Measurements from ENCODE around the gene SATB2. TPM values are rescaled to one million over a fixed set of nuclear protein-coding genes. Genes with fewer than 3 reads are reported as not detected.
A peak's percentile ranks its signal among the peaks of the same experiment; 100 is the strongest.

The SATB2 gene
- 2.3 and 5.6 TPM in 2 replicates for total RNA-seq

DNA sequence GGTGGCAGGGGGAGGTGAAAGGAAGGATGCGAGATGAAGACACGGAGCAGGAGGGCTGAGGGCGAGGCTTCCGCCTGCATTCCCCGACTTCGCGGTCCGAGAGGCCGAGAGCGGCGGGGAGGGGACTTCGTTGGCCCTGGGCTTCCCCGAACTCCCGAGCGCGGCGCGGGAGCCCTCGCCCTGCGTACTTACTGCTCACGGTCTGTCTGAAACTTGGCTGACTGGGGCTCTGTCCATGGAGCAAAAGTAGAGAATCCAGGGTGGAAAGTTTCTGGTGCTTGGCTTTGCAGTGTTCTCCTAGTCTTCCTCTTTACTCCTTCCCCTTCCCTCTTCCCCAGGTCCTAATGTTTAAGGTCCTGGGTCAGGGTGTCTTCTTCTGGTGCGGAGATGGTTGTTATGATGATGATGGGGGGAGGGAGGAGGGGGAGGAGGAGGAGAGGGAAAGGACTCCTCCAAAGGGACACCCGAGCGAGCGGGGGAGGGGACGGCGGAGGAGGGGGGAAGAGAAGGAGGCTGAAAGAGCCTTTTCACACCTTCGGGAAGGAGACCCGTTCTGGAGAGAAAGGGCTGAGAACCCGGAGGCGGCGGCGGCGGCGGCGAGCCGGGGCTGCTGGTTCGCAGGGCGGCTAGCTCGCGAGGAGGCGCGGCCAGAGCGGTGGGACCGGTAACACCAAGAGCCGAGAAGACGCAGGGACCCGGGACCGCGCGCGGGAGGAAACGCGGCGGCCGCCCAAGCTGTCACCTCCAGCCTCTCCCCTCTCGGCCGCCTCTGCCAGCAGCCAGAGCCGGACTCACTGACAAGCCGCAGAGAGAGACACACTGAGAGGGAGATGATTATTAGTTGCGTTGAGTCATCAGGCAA is at the start of gene SATB2:
SATB2 (minus strand) TSS at position 793 of the 862 bp plus-strand sequence. CDS start 1,902 bp downstream, outside the sequence.
- DNase-seq (ENCODE audit: low read depth) = peak; percentile 37

- no peak for DNase-seq (ENCODE audit: low read depth)
Measured at GRCh38 chr2:199505755-199506403, 48.1 kb upstream of the SATB2 start.

DNA sequence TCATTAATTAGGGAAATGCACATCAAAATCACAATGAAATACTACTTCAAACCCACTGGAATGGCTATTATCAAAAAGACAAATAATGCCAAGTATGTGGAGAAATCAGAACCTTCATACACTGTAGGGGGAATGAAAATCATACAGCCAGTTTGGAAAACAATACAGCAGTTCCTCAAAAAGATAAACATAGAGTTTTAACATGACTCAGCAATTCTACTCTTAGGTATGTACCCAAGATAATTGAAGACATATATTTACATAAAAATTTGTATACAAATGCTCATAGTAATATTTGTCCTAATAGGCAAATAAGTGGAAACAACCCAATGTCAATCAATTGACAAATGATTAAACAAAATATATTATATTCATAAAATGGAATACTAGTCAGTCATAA is 45.4 kb upstream of the SATB2 start:
- no peak for DNase-seq (ENCODE audit: low read depth)

DNA sequence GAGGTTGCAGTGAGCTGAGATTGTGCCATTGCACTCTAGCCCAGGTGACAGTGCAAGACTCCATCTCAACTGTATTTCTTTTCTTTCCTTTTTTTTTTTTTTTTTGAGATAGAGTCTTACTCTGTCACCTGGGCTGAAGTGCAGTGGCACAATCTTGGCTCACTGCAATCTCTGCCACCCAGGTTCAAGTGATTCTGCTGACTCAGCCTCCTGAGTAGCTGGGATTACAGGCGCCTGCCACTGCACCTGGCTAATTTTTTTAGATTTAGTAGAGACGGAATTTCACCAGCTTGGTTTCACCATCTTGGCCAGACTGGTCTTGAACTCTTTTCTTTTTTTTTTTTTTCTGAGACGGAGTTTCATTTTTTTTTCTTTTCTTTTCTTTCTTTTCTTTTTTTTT is 41.3 kb upstream of the SATB2 start:
- no peak for DNase-seq (ENCODE audit: low read depth)

DNA sequence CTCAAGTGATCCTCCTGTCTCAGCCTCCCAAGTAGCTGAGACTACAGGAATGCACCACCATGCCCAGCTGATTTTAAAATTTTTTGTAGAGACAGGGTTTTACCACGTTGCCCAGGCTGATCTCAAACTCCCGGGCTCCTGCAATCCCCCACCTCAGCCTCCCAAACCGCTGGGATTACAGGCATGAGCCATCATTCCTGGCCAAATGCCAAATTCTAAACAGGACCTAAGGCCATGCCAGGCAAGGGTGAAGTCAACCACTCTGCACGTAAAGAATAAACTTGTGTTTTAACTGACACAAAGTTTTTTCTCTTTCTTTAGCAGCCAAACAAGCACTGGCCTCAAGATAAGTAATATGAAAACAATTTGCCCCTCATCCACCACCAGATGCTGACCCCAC is 37.4 kb upstream of the SATB2 start:
- peak; percentile 19 for DNase-seq (ENCODE audit: low read depth)

DNA sequence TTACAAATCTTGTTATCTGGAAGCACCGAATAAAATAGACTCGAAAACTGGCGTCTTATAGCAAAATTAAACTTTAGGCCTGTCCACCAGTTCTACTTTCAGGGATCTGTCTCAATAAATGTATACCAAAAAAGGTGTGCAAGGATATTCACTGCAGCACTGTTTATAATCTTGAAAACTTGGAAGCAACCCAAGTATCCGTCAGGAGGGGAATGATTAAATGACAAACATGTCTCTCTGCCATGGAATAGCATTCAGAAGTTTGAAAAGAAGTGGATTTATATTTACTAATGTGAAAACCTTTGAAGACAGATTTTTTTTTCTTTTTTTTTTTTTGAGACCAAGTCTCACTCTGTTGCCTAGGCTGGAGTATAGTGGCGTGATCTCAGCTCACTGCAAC is 32.3 kb upstream of the SATB2 start:
- DNase-seq (ENCODE audit: low read depth) = no peak

DNA sequence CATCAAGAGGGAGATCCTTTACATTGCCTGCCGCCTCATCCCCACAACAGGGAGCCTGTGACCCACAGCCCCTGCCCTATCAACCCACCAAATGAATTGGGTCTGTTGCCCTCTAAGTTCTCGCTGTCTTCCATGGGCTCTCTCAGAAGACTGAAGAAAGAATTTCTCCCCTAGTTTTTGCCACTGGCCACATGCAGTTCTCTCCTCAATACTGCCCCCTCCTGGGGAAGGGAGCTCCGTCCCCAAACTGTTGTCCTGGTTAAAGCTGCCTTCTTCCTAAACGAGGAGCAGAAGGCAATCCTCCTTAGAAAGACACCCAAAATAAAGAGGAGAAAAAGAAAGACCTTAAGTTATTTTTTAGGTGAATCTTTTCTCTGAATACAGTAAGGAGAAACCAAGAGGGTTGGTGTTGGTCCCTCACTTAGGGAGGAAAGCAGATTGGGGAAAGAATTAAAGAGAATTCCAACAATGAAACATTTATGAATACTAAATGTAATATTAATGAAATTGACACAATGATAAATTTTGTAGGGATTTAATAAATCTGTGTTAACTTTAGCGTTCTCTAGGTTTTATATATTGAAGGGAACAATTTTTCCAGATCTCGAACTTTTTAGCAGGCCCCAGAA is 31.1 kb upstream of the SATB2 start:
- peak; percentile 47 for DNase-seq (ENCODE audit: low read depth)

GRCh38 chr2:199485732-199486335 is 28.1 kb upstream of the SATB2 start:
- DNase-seq (ENCODE audit: low read depth) = peak; percentile 33

DNA sequence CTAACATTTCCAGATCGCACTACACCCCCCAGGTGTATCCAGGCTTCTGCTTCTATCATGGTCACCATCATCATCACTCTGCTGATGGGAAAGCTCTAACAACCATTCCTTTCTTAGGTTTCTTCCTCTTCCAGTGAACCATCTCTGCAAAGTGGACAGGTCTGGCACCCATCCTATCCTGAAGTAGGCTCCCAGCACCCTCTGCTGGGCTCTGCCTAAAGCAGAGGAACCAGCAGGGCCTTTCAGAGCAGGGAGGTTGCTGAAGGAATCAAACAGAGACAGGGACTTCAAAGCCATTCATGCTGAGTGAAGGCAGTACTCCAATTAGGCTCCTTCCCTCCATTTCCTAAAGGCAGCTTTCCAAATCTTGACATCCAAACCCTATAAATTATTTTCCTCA is 27.2 kb upstream of the SATB2 start:
- no peak for DNase-seq (ENCODE audit: low read depth)

DNA sequence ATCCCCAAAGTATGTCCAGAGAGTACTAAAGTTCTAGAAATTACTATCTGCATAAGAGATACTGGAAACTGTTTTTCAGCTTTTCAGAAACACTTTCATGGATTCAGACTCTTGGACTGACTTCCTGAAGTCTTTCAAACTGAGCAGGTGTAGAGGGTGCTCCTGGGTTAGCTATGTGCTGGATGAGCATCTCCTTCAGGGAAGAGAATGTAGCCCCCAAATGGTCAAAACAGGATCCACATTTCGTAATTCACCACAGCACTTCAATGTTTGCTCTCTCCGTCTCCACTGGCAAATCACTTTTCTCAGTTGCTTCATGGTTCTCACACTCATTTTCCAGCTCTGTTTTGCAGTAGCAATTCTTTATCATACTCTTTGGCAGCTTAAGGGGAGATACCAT is 23.2 kb upstream of the SATB2 start:
- no peak for DNase-seq (ENCODE audit: low read depth)

- no peak for DNase-seq (ENCODE audit: low read depth)
Measured at GRCh38 chr2:199477277-199477834, 19.6 kb upstream of the SATB2 start.

GRCh38 chr2:199471443-199472057 is 13.8 kb upstream of the SATB2 start:
- DNase-seq (ENCODE audit: low read depth) = no peak

DNA sequence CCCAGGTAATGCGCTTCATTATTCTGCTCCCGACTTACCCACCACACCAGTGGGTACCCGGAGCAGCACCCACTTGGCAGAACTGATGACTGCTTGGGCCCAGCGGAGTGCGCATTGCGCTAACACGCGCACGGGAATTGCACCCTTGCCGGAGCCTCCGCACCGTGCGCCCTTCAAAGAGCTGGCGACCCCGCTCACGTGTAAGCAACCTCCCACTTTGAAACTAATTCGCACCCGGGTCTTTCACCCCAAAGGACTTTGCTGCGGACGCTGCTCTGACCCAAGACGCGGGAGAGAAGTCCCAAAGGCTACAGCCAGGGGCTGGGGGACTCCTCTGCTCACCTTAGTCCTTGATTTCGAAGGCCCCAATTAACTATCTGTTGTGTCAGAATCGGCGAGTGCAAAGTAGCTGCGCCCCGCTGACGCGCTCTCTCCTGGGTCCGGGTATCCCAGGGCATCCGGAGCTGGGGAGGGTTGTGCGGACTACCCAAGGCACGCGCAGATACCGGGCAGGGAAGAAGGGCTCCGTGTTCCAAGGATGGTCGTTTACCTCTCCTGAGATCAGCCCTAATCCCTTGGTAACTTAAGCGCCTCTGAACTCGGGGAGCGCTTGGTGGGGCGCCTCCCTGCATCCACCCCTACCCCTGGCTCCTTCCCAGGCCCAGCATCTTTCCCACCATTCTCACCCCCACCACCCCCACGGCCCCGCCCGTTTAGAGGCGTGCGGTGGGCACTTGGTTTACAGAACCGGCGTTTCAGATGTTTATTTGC is 13.1 kb upstream of the SATB2 start:
- DNase-seq (ENCODE audit: low read depth) = no peak

DNA sequence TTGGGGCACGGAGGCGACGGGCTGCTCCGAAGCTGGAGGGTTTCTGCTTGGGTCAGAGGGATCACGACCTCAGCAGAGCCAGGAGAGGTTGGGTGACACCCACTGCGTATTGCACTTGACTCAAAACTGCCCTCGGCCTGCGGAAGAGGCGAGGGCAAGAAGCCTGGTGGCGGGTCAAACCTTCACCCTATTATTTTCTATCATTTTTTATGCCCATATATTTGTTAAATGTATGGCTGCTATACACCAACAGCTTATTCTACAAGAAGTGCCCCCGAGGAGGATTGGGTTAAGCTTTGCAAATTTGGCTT is 12.6 kb upstream of the SATB2 start:
- no peak for DNase-seq (ENCODE audit: low read depth)

DNA sequence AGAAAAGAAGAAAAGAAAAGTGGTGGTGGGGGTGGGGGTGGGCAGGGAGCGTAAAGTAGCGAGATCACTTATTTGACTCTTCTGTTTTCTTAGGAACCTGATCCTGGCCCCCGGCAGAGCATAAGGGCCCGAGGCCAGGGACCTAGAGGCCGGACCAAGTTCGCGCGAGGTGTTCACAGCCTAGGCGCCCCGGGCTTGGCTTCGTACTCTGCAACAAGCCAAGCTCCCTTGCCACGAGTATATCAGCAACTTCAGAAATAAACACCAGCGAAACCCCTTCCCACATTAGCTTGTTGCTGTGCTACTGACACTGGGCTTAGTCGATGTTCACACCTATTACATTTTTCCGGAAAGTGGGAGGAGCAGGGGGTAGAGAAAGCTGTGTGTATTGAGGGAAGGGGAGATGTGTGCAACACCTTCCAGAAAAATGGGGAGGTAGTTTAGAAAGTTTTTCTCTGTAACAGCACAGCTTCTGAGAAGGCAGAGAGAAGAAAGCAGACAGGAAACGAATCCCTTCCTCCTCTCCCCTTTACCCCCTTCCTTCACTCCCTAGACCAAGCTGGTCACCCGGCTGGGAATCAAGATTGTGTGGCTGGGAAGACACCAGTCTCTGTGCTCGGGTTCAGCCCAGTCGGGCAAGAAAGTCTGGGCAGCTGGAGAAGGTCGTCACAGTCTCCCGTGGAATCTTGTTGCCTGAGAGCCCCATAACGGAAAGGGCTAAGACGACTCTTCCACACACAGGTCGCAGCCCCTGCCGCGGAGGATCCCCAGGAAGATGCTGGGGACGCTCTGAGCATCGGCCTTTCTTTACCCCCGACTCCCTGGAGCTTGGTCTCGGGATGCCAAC is 12.0 kb upstream of the SATB2 start:
- no peak for DNase-seq (ENCODE audit: low read depth)

DNA sequence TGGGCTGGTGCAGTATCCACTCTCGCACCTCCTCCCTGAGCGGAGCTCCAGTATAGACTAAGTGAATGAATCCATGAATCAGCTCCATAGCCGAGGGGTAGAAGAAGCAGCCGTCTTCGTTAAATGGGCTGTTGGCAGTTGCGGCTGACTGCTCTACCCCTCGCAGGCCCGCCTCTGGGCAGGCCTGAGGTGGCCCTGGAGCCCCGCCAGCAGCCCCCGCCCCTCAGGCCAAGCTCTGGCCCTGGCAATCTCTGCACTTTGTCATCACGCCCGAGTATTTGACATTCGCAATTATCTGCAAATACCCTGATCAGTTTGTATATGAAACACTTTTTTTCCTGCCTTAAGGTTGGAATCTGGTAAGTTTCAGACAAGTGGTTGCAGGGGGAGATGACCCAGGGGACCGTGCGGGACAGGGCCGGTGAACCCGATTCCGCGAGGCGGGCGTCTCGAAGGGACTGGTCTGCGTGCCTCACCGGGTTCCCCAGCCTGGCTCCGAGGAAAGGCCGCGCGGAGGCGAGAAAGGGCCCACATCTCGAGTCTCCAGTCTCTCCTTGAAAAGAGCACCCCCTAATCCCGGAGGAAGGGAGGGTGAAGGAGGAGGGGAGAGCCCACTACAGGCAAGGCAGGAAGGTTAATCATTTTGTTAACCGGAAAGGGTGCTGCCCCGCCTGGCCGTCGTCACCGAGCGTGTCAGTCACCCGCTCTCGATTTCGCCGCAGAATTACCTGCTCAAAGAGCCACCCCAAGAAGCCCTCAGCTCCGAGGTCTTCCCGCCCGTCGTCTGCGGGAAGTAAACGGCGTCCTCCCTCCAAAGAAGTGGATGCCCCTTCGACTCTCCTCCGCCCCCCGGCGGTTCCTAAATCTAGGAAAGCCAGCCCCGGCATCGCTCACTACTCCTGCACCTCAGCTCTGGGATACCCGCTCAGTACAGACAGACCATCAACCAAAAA is 11.1 kb upstream of the SATB2 start:
- no peak for DNase-seq (ENCODE audit: low read depth)

- no peak for DNase-seq (ENCODE audit: low read depth)
Measured at GRCh38 chr2:199467066-199467822, 9.5 kb upstream of the SATB2 start.

- no peak for DNase-seq (ENCODE audit: low read depth)
Measured at GRCh38 chr2:199466692-199467065, 8.9 kb upstream of the SATB2 start.
